GM21515 (cell line): Measurements from ENCODE around the gene AP1AR.
"Not testable (repeated sequence)": the region's sequence is repeated elsewhere in the genome, so short reads cannot be mapped to it uniquely, and the experiment has no call there.

Source experiments
- ATAC-seq: cut with Tn5 transposase; IDR thresholded peaks from one replicate; pipeline ENCODE4 v1.9.1; 2021; ENCODE audit not compliant: unreplicated experiment

The AP1AR gene

DNA sequence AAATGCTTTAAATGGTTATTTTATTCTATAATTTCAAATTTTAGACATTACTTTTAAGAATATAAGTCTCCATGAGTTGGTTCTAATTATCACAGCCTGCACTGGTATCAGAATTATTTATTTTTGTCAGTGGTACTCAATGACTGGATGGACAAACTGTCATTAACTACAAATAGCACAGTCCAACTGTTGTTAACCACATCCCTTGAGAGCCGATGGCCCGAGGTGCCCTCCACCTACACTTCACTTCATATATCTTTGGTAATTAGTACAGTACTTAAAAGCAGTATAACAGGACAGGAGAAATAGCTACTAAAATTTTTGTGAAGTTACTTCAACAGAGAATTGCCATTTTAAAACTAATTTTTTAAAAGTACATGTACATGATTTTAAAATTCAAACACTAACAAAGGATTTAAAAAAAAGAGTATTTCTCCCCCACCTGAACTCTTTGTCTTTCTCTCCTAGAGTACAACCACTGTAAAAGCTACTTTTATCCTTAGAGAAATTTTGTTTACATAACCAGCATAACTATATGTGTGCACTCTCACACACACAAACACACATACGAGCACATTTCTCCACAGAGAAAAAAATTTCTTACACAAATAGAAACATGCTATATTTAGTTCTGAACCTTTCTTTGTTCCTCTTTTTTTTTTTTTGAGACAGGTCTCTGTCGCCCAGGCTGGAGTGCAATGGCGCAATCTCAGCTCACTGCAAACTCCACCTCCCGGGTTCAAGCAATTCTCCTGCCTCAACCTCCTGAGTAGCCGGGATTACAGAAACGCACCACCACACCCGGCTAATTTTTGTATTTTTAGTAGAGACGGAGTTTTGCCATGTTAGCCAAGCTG is 47.7 kb downstream of the AP1AR start:
- ATAC-seq: peak; percentile 68

- peak; percentile 27 for ATAC-seq
These were observed 48.3 kb downstream of the AP1AR start for GRCh38 chr4:112279882-112280315.

DNA sequence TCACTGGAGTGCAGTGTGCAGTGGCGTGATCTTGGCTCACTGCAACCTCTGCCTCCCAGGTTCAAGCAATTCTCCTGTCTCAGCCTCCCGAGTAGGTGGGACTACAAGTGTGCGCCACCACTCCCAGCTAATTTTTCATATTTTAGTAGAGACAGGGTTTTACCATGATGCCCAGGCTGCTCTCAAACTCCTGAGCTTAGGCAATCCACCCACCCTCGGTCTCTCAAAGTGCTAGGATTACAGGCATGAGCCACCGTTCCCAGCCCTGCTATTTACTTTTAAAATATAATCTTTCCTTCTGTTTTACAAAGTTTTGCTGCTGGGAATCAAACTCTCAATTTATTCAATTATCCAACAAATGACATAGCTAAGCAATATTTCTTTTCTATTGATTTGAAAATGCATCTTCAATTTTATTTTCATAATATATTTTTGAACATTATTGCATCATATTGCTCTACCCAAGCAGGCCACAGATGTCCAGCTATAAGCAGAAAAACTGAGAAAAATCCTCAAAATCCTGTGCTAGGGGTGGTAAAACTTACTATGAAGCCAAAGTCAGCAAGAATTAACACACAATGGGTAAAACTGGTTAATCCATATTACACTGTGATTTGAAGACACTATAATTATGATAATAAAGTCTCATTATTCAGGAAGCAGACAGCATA is 48.9 kb downstream of the AP1AR start:
- ATAC-seq: no peak

DNA sequence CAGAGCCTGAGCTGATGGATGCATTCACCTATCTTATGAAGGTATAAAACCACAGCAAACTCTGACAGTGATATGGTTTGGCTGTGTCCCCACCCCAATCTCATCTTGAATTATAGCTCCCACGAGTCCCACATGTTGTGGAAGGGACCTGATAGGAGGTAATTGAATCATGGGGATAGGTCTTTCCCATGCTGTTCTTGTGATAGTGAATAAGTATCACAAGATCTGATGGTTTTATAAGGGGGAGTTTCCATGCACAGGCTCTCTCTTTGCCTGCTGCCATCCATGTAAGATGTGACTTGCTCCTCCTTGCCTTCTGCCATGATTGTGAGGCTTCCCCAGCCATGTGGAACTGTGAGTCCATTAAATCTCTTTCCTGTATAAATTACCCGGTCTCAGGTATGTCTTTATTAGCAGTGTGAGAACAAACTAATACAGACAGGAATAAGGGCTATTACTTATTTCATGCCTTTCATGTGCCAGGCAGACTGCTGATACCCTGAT is 50.4 kb downstream of the AP1AR start:
- not testable (repeated sequence) for ATAC-seq

DNA sequence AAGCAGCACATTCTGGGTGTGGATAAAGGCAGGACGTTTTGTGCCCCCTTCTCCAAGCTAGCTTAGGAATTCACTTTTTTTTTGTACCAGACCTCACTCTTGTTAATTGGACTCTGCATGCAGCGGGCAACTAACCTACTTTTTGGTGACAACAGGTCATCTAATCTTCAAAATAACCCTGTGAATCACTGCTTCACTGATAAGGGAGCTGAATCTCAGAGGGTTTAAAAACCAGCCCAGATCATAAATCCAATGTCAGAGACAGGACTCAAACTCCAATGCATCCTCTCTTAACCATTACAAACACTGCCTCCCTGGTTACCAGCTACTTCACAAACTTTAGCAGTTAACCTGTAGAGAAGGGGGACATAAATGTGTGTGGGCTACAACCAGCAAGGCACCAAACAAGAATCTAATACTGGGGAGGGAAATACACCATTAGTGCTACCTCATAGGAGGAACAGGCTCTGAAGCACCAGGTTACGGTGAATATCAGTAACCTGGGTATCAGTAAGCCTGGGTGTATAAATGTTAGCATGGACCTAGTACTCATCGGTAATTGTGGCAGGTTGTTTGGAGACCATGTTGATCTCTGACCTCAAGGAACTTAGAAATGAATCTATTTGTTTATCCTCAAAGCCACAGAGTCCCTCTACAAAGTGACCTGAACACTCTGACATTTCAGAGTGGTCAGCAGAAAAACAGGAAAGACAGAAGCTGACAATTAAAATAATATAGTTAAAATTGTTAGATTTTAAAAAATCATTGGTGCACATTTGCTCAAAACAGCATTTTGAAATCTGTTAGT is 51.5 kb downstream of the AP1AR start:
- ATAC-seq: no peak

DNA sequence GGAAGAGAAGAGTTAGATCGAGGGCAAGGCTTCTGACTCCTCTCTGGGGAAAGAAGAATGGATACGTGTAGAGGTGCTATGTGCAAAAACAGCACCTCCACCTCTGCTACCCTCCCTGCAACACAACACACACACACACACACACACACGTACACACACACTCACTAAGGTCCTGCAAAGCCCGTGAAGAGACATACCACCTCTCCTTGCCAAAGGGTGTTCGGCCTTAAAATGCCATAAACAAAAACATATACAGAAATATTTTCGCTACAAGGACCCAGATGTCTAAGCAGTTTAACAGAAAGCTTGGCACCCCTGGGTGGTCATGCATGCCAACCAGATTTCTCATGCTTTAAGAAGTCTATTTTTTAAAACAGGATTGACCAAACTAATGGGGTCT is 52.6 kb downstream of the AP1AR start:
- ATAC-seq: no peak

GRCh38 chr4:112284662-112285411 is 53.2 kb downstream of the AP1AR start:
- ATAC-seq: no peak

DNA sequence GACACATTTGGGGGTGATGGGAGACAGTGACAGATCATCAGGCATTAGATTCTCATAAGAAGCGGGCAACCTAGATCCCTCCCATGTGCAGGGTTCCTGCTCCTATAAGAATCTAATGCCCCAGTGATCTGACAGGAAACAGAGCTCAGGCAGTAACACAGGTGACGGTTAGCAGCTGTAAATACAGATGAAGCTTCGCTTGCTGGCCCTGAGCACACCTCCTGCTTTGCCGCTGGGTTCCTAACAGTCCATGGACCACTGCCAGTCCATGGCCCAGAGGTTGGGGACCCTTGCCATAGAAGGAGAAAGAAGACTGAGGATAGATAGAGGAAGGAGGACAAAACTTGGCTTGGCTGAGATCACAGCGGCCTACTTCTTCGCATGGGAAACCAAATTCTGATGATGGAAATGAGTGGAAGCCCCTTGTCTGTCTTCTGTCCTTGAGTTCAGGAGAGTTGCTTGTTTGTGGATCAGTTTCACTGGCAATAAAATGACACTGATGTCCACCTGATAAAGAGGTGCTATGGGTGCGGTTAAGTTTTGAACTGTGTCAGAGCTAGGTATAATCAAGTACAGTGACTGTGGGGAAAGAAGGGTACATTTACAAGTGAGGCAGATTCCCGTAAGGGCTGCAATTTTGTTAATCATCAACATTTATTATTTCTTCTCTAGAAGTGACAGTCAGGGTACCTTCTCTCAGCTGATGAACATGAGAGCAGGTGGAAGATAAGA is 55.8 kb downstream of the AP1AR start:
- peak; percentile 28 for ATAC-seq

DNA sequence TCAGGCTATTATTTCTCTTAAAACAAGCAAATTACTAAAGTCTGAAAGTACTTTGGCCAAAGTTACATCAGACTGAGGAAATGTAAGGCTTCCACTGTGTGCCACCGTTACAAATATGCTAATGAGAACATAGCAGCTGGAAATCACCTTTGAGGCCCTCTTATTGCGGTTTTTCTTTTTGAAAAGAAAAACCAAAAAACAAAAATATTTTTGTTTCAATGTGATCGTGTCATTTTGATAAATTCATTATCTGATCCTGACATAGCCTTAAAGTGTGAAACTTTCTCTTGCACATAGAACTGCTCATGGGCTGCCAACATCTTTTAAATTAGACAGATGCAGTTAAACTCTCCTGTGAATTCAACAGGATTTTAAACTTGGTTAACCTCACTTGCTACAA is 56.9 kb downstream of the AP1AR start:
- peak; percentile 32 for ATAC-seq

DNA sequence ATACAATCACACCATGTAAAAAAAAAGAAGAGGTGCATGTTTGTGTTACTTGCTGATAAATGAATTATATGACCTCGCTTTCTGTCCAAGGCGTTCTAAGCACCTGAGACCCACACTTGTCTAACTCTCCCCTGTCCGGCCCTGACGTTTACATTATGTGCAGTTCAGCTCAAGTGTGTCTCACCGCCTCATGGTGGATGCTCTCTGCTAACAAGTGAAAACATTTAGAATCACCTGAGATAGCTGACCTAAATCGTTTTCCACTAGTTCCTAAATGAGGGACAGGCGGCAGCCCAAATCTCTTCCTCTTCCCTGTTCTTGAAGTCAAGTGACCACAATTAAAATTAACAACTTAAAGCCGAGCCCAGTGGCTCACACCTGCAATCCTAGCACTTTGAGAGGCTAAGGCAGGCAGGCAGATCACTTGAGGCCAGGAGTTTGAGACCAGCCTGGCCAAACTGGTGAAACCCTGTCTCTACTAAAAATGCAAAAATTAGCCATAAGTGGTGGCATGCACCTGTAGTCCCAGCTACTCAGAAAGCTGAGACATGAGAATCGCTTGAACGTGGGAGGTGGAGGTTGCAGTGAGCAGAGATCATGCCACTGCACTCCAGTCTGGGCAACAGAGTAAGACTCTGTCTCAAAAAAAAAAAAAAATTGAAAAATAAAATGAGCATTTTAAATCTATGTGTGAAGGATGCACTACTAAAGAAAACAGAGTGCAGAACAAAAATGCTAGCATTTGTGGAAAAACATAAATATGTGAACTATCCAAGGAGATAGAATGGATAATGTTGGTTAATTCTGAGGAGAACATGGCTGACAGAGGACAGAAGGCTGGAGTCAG is 58.0 kb downstream of the AP1AR start:
- no peak for ATAC-seq

GRCh38 chr4:112290341-112290740 is 58.8 kb downstream of the AP1AR start:
- ATAC-seq: no peak

DNA sequence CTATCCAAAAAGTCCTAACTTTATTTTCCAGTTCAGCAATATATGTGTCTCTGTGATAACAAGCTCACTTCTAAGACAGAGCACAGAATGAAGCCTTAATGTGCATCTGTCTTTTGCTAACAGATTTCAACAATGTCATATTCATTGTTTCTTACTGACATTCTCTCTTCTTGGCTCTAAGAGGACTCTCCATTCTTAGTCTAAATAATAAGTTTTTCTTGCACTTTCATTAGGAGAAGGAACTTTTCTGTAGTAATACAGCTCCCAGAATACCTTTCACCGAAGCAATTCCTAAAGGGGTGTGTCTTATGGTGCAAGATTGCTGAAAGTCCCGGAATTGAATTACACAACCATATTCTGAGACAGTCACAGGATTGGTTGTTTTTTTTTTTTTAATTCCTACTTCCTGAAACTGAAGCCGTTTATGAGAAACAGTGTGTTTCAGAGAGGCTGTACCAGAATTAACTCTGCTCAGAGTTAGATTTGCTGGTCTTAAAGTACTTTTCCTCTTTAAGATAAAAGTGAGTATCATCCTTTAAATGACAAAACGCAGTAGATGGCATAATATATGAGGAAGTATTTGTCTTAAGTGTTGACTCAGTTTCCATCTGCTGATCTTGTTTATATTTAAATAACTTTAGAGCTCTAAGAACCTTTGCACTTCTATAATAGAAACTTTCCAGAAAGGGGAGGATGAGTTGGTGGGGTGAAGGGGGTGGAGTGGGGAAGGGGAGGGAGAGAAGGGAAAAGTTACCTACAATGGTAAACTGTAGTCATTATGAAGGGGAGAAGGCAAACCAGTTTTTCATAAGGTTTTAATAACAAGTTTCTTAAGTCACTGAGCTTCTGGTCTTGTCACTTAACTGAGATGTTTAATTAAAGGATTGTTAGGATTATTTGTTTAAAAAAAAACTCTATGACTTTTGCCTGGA is 65.6 kb downstream of the AP1AR start, which contains the start of gene ALPK1:
TSS of gene ALPK1 (plus strand) at position 421 of the 932 bp plus-strand sequence.
- ATAC-seq: peak; percentile 82

DNA sequence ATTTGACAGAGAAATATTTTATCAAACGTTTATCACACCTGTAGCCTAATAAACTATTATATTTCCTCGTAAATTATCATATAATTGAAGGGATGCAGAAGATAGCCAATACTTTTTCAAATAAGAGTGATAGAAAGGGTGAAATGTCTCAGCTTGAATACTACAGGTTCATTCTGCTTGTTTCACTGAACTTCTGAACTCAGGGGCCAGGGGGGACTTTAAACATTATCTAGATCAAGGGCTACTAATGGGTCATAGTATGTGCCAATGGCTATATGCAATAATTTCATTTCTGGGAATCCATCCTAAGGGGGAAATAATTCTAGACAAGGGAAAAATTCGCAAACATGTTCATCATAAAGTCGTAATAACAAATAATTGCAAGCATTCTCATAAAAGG is 68.1 kb downstream of the AP1AR start:
- ATAC-seq: no peak

- ATAC-seq: no peak
These were observed 71.0 kb downstream of the AP1AR start for GRCh38 chr4:112302320-112303274.

- not testable (repeated sequence) for ATAC-seq
These were observed 73.9 kb downstream of the AP1AR start for GRCh38 chr4:112305477-112305876.

GRCh38 chr4:112309263-112309791 is 77.7 kb downstream of the AP1AR start:
- not testable (repeated sequence) for ATAC-seq
